Embryonic facial prominence (tissue), 1 donor: Measurements from ENCODE around the gene MAP3K3.
"Not testable (repeated sequence)": the region's sequence is repeated elsewhere in the genome, so short reads cannot be mapped to it uniquely, and the experiment has no call there.

ENCODE experiments used
- DNase-seq: peaks from one replicate; pipeline ENCODE4 v3.0.0-alpha.2; 2016; ENCODE audit errors: extremely low spot score

Gene MAP3K3

GRCh38 chr17:63706336-63707082 is 84.3 kb downstream of the MAP3K3 start:
- DNase-seq = no peak

GRCh38 chr17:63707151-63707550 is 84.9 kb downstream of the MAP3K3 start:
- no peak for DNase-seq

- DNase-seq = no peak
Measured at GRCh38 chr17:63709110-63709509, 86.9 kb downstream of the MAP3K3 start.

GRCh38 chr17:63714550-63715277 is 92.5 kb downstream of the MAP3K3 start:
- no peak for DNase-seq

GRCh38 chr17:63716426-63716825 is 94.2 kb downstream of the MAP3K3 start:
- DNase-seq = no peak

DNA sequence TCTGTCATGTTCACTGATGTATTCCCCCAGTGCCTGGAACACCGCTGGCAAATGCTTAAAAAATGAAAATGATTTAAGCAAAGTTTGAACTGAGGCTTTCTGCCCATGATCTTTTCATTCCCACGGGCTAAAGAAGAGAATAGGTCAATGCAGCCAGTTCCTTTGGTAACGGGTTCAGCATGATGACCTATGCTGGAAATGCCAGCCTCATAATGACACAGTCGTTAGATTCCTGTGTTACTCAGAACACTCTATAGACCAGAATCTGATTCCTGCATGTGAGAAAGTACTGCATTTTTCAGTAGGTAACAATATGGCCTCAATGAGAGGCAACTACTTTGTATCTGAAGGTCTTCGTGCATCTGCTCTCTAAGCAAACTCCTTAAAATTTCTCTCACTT is 96.8 kb downstream of the MAP3K3 start:
- DNase-seq = no peak

DNA sequence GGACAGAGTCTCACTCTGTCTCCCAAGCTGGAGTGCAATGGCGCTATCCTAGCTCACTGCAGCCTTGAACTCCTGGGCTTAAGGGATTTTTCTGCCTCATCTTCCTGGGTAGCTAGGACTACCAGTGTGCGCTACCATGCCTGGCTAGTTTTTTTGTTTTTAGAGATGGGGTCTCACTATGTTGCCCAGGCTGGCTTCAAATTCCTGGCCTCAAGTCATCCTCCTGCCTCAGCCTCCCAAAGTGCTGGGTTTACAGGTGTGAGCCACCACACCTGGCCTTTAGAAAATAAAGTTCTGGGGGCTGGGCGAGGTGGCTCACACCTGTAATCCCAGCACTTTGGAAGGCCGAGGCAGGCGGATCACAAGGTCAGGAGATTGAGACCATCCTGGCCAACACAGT is 98.0 kb downstream of the MAP3K3 start:
- not testable (repeated sequence) for DNase-seq

GRCh38 chr17:63722403-63722802 is 100.2 kb downstream of the MAP3K3 start:
- DNase-seq = no peak

GRCh38 chr17:63735691-63736090 is 113.5 kb downstream of the MAP3K3 start:
- DNase-seq = no peak

DNA sequence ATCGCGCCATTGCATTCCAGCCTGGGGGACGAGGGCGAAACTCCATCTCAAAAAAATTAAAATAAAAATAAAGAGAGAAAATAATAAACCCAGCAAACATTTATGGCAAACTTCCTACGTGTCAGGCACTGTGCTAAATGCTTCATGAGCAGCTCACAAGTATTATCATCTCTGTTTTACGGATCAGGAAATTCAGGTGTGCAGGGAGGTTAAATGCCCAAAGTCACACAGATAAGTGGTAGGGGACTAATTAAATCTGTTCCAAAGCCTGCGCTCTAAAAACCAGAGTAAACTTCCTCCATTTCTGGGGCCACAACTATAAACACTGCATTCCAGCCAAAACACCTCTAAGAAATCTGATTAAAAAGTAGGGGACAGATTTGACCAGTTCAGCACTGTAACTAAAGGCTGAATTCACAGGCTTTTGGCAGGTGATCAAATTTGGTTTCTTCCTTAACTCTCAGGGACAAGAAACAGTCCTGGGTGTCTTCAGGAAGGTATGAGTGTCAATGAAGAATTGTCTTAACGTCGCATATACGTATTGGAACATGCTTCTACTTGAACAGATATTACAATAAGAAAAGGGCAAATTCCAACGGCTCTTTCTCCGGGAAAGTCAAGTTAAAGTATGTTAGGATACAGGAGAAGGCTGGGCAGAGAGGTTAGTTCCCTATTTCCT is 118.4 kb downstream of the MAP3K3 start:
- DNase-seq = no peak

- no peak for DNase-seq
Measured at GRCh38 chr17:63741143-63741407, 118.9 kb downstream of the MAP3K3 start.

- DNase-seq = peak; percentile 97
Measured at GRCh38 chr17:63741408-63742173, 119.4 kb downstream of the MAP3K3 start, which contains the start of gene STRADA. TSS of gene STRADA (minus strand) at chr17:63741799. CDS start at chr17:63728369, 13,430 bp downstream.
